ENCODE data around the gene EN2. TPM values are rescaled to one million over a fixed set of nuclear protein-coding genes. Genes with fewer than 3 reads are reported as not detected.

EN2 gene
- total and polyA plus RNA-seq, 2 donors (not counting 1 experiment from before 2014, with no cell fraction given) = not detected

- Histone ChIP-seq H3K27ac (ENCODE audit: low read length in 2 of 2) (no peak overlapping the region), H4K20me1 (ENCODE audit: control insufficient read depth, insufficient read depth, low read length, poor library complexity, severe bottlenecking) (no peaks in the 10 kb centered on the region), H3K9ac (ENCODE audit: low read length) (no peak overlapping the region), H2AFZ (ENCODE audit: insufficient read depth, low read depth, low read length, poor library complexity, severe bottlenecking) (peak overlapping the region; percentile 56), H3K4me2 (replicated peaks; ENCODE audit: low read depth, low read length, poor library complexity, severe bottlenecking) (peak overlapping the region; percentile 85), H3K27me3 (replicated peaks in 1 of 4; ENCODE audit: control extremely low read depth in 1 of 4, control insufficient read depth in 3 of 4, insufficient read depth in 4 of 4, low read length in 3 of 4) (peaks cover 0 to 84% (median 61%) of the 10 kb centered on the region in 4 experiments), H3K9me3 (ENCODE audit: control extremely low read depth in 1 of 3, control insufficient read depth in 2 of 3, insufficient read depth in 1 of 3, low read length in 2 of 3) (peaks cover 0 to 55% (median 0%) of the 10 kb centered on the region in 3 donors), H3K4me1 (ENCODE audit: control insufficient read depth in 2 of 2, insufficient read depth in 2 of 2, low read length in 2 of 2) (peaks cover 27 to 56% of the 10 kb centered on the region in 2 donors), H3K36me3 (replicated peaks in 1 of 2; ENCODE audit: control extremely low read depth in 1 of 2, control insufficient read depth in 1 of 2, extremely low read depth in 1 of 2, insufficient read depth in 2 of 2, low read length in 1 of 2) (no peaks in the 10 kb centered on the region), H3K79me2 (ENCODE audit: control insufficient read depth, insufficient read depth, low read length) (no peaks in the 10 kb centered on the region), H3K4me3 (ENCODE audit: control extremely low read depth in 1 of 5, extremely low read depth in 1 of 5, insufficient read depth in 1 of 5, low read depth in 2 of 5, low read length in 4 of 5) (peak overlapping the region in 1 of 5 experiments; percentile 54)
- intact Hi-C loops (cut with micrococcal nuclease) = loop anchor here (2.0 kb wide), 1 partner anchor 55 kb away; no protein-coding TSS in a partner anchor
- Mint-ChIP-seq H3K27me3 (peaks cover 61% of the 10 kb centered on the region), H3K9me3 (ENCODE audit: insufficient read depth) (no peaks in the 10 kb centered on the region), H3K4me1 (peaks cover 23% of the 10 kb centered on the region), H3K27ac (no peak overlapping the region), H3K4me3 (peak overlapping the region; percentile 77)
- ChIA-PET CTCF (no interaction called here), POLR2A (no interaction called here)
- DNase-seq (peak; percentile 28), ATAC-seq (ENCODE audit: low read depth) (no peak)
- TF ChIP-seq EZH2 (IDR thresholded peaks at IDR 0.05; ENCODE audit: borderline replicate concordance, insufficient read depth, low read depth, low read length, poor library complexity, severe bottlenecking) = no peak
- TF ChIP-seq, protein P1, sequence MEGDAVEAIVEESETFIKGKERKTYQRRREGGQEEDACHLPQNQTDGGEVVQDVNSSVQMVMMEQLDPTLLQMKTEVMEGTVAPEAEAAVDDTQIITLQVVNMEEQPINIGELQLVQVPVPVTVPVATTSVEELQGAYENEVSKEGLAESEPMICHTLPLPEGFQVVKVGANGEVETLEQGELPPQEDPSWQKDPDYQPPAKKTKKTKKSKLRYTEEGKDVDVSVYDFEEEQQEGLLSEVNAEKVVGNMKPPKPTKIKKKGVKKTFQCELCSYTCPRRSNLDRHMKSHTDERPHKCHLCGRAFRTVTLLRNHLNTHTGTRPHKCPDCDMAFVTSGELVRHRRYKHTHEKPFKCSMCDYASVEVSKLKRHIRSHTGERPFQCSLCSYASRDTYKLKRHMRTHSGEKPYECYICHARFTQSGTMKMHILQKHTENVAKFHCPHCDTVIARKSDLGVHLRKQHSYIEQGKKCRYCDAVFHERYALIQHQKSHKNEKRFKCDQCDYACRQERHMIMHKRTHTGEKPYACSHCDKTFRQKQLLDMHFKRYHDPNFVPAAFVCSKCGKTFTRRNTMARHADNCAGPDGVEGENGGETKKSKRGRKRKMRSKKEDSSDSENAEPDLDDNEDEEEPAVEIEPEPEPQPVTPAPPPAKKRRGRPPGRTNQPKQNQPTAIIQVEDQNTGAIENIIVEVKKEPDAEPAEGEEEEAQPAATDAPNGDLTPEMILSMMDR (IDR thresholded peaks at IDR 0.05) = no peak
- 16% methylated on average over 20 of the region's 27 CpGs for WGBS (ENCODE audit: insufficient coverage)
These were observed 1.9 kb upstream of the EN2 start for GRCh38 chr7:155455776-155456737.
